Spleen (tissue), 7 donors: ENCODE results near the gene OR4C45.

Experiments used
- POLR2A ChIP-seq, 3 donors: fragments of 450-650 bp; IDR thresholded peaks; one replicate each; pipeline ENCODE4 v1.5.1; 2017; ENCODE audit warnings: antibody characterized with exemption in 3 of 3, mild to moderate bottlenecking in 1 of 3
- POLR2AphosphoS5 ChIP-seq, 3 donors: sonication (generic); formaldehyde crosslinking; IDR thresholded peaks; one replicate each; pipeline ENCODE4 v1.5.1; 2017; ENCODE audit warnings: antibody characterized with exemption in 3 of 3
- TF ChIP-seq, protein P1 (sequence below), 11 experiments: fragments of 200-600 bp in 7 of 11; fragments of 450-650 bp in 4 of 11; sonication (generic) in 4 of 11; IDR thresholded peaks in 8 of 11; conservative IDR thresholded peaks in 3 of 11; 1 replicate in 7 of 11; 2 replicates in 4 of 11; pipeline versions ENCODE4 v1.4.0 to v1.8.0; 2016 to 2021; ENCODE audit warnings: antibody characterized with exemption in 11 of 11, inconsistent platforms in 4 of 11, mild to moderate bottlenecking in 1 of 11
- donor health status: DM: no; HTN: no; CAD: no; lungs with moderate emphysema.
- donor health status: DM: no; HTN: no; CAD: no.
- donor health status: DM: no; HTN: no; CAD: no.

DNA sequence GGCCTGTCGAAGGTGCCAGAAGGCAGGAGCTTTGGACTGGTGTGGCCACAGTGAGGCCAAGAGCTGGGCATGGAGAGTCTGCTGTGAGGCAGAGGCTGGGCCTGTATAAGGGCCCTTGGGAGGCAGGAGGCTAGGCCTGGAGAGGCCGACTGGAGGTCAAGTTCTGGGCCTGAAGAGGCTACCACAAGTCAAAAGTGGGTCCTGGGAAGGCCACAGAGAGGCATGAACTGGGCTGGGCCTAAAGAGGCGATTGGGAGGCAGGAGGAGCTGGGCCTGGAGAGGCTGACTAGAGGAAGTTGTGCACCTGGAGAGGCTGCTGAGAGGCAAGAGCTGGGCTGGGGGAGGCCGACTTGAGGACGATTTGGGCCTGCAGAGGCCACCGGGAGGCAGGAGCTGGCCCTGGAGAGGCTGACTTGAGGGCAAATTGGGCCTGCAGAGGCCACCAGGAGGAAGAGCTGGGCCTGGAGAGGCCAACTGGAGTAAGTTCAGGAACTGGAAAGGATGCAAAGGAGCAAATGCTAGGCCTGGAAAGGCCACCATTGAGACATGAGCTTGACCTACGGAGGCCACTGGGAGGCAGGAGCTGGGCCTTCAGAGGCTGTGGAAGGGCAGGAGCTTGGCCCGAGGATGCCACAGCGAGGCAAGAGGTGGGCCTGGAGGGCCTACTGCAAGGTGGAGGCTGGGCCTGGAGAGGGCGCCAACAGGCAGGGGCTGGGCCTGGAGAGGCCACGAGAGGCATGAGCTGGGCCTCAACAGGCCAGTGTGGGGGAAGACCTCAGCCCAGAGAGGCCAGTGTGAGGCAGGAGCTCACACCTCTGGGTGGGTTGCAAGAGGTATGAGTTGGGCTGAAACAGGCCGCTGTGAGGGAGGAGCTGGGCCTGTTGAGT is 39.8 kb downstream of the OR4C45 start:
- TF ChIP-seq, protein P1, sequence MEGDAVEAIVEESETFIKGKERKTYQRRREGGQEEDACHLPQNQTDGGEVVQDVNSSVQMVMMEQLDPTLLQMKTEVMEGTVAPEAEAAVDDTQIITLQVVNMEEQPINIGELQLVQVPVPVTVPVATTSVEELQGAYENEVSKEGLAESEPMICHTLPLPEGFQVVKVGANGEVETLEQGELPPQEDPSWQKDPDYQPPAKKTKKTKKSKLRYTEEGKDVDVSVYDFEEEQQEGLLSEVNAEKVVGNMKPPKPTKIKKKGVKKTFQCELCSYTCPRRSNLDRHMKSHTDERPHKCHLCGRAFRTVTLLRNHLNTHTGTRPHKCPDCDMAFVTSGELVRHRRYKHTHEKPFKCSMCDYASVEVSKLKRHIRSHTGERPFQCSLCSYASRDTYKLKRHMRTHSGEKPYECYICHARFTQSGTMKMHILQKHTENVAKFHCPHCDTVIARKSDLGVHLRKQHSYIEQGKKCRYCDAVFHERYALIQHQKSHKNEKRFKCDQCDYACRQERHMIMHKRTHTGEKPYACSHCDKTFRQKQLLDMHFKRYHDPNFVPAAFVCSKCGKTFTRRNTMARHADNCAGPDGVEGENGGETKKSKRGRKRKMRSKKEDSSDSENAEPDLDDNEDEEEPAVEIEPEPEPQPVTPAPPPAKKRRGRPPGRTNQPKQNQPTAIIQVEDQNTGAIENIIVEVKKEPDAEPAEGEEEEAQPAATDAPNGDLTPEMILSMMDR (IDR thresholded peaks at IDR 0.05 in 8 of 11, conservative IDR thresholded peaks at IDR 0.05 in 3 of 11), result no peak
- TF ChIP-seq POLR2A (IDR thresholded peaks at IDR 0.05) (no peak), POLR2AphosphoS5 (IDR thresholded peaks at IDR 0.05) (no peak)
